Osteocyte (in vitro differentiated cells): ENCODE measurements around the gene EDN1. TPM values are rescaled to one million over a fixed set of nuclear protein-coding genes. Genes with fewer than 3 reads are reported as not detected.
A peak's percentile ranks its signal among the peaks of the same experiment; 100 is the strongest.

Source experiments
- DNase-seq: peaks from one replicate; pipeline ENCODE4 v3.0.0; 2021; ENCODE audit warnings: mixed read lengths; ENCODE audit not compliant: unreplicated experiment; ENCODE audit errors: extremely low spot score
- H3K27ac Mint-ChIP-seq: one replicate; pipeline ENCODE4 v1.8.0; 2021; ENCODE audit warnings: mild to moderate bottlenecking, mixed read lengths; ENCODE audit not compliant: unreplicated experiment
- H3K27me3 Mint-ChIP-seq: one replicate; pipeline ENCODE4 v1.8.0; 2021; ENCODE audit warnings: mixed read lengths; ENCODE audit not compliant: unreplicated experiment
- H3K36me3 Mint-ChIP-seq: one replicate; pipeline ENCODE4 v1.8.0; 2021; ENCODE audit warnings: mixed read lengths; ENCODE audit not compliant: unreplicated experiment
- H3K4me1 Mint-ChIP-seq: one replicate; pipeline ENCODE4 v1.8.0; 2021; ENCODE audit warnings: mixed read lengths; ENCODE audit not compliant: unreplicated experiment
- H3K4me3 Mint-ChIP-seq: one replicate; pipeline ENCODE4 v1.8.0; 2021; ENCODE audit warnings: mild to moderate bottlenecking, moderate library complexity, mixed read lengths; ENCODE audit not compliant: unreplicated experiment
- H3K9me3 Mint-ChIP-seq: one replicate; pipeline ENCODE4 v1.8.0; 2021; ENCODE audit warnings: mixed read lengths; ENCODE audit not compliant: unreplicated experiment
- total RNA-seq: library from RNA; stranded (reverse); gene quantifications from 2 replicates; pipeline ENCODE4 v1.2.1, GENCODE V29; 2021
- TF ChIP-seq, protein P1 (sequence below): fragments of 200-600 bp; sonication (generic); IDR thresholded peaks from 2 replicates; pipeline ENCODE4 v1.5.0; 2021; ENCODE audit warnings: antibody characterized with exemption, mild to moderate bottlenecking, moderate library complexity

The EDN1 gene
- total RNA-seq, 1 donor from 2014 or later, result 13.2 TPM

GRCh38 chr6:12289365-12289919 lies 719 bp upstream of the EDN1 start:
- Mint-ChIP-seq H3K27me3 (no peaks in the 10 kb centered on the region), H3K4me3 (peak overlapping the region; percentile 86), H3K9me3 (no peaks in the 10 kb centered on the region), H3K27ac (peak overlapping the region; percentile 86), H3K36me3 (peaks cover 5% of the 10 kb centered on the region), H3K4me1 (peaks cover 48% of the 10 kb centered on the region)
- DNase-seq, result no peak
- TF ChIP-seq, protein P1, sequence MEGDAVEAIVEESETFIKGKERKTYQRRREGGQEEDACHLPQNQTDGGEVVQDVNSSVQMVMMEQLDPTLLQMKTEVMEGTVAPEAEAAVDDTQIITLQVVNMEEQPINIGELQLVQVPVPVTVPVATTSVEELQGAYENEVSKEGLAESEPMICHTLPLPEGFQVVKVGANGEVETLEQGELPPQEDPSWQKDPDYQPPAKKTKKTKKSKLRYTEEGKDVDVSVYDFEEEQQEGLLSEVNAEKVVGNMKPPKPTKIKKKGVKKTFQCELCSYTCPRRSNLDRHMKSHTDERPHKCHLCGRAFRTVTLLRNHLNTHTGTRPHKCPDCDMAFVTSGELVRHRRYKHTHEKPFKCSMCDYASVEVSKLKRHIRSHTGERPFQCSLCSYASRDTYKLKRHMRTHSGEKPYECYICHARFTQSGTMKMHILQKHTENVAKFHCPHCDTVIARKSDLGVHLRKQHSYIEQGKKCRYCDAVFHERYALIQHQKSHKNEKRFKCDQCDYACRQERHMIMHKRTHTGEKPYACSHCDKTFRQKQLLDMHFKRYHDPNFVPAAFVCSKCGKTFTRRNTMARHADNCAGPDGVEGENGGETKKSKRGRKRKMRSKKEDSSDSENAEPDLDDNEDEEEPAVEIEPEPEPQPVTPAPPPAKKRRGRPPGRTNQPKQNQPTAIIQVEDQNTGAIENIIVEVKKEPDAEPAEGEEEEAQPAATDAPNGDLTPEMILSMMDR, result peak; percentile 85

DNA sequence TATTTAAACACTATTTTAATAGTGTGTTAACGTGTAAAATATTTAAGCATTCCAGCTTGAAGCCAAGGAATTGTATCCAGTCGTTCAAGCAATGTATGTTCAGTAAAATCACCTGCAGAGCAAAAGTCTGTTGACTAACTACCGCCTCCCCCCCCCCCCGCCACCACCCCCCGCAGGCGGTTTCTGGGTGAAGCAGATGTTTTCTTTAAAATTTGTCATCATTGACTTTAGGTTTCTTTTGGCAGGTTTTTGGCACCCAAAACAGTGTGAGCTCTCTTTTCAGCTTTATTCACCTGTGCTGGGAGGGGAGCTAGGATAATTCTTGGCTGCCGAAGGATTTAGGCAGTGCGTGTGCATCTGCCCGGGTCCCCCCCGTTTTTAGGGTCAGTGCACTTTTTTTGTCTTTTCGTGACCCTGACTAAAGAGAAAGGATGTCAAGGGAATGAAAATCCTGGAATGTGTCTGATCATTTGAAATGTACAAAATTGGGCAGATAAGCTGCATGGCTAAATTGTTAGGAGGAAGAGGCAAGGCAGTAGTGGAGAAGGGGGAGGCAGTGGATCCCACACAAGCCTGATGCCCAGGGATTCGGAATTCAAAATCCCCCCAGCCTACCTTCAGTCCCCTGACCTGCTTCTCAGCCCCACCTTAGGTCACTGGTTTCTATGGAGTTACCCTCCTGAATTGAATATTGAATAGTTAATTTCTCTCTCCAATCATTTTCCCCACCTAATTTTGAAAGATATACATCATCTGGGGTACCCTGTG lies 1.1 kb downstream of the EDN1 start:
- Mint-ChIP-seq H3K36me3 (peaks cover 11% of the 10 kb centered on the region), H3K27ac (peak overlapping the region; percentile 70), H3K27me3 (no peaks in the 10 kb centered on the region), H3K4me1 (peaks cover 67% of the 10 kb centered on the region), H3K9me3 (no peaks in the 10 kb centered on the region), H3K4me3 (peak overlapping the region; percentile 86)
- DNase-seq, result no peak
- TF ChIP-seq, protein P1, result no peak

- Mint-ChIP-seq H3K4me1 (peaks cover 72% of the 10 kb centered on the region), H3K9me3 (no peaks in the 10 kb centered on the region), H3K27ac (peak overlapping the region; percentile 70), H3K27me3 (no peaks in the 10 kb centered on the region), H3K4me3 (peak overlapping the region; percentile 86), H3K36me3 (peaks cover 11% of the 10 kb centered on the region)
- DNase-seq, result no peak
- TF ChIP-seq, protein P1, result peak; percentile 48
Measured at GRCh38 chr6:12291839-12292604, 1.9 kb downstream of the EDN1 start.

DNA sequence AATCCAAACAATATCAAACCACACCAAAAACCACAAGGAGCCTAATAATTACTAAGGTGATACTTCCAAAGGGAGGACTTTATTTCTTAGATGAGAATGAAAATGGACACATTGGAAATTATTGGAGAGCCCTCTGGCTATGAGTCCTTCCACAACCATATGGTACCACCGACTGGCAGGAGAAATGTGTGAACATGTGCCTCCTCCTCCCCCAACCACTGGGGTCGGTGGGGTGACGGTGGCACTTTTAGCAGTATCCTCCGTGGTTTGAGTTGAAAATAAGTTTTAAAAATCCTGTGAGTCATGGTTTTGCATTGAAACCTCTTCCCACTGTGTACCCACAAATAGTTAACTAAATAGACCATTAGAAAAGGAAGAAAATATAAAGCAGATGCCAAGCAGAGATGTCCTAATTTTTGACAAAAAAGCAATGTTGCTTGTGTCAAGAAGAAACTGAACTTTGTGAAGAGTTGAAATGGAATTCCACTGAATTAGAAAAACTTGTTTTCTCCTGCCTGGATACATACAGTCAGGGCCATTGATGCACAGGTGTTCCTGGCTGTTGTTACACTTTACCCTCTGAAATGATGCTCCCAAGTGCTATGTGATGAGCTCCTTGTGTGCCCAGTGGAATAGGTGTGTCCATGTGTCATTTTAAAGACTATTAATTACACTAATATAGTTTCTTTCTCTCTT lies 3.2 kb downstream of the EDN1 start:
- Mint-ChIP-seq H3K36me3 (peaks cover 16% of the 10 kb centered on the region), H3K4me1 (peaks cover 77% of the 10 kb centered on the region), H3K9me3 (no peaks in the 10 kb centered on the region), H3K4me3 (peak overlapping the region; percentile 86), H3K27me3 (no peaks in the 10 kb centered on the region), H3K27ac (peak overlapping the region; percentile 94)
- no peak for DNase-seq
- TF ChIP-seq, protein P1, result no peak
